GM23338 (cell line): Measurements from ENCODE around the gene ARHGAP10. TPM values are rescaled to one million over a fixed set of nuclear protein-coding genes. Genes with fewer than 3 reads are reported as not detected.

ENCODE experiments used
- ATAC-seq: fragments of 200-7000 bp; cut with Tn5 transposase; 3 replicates; pipeline ENCODE4 v1.9.1; 2020
- DNase-seq: peaks from one replicate; pipeline ENCODE4 v3.0.0-alpha.2; 2015; ENCODE audit warnings: low spot score
- H2AFZ ChIP-seq: fragments of 200-600 bp; sonication (generic); 2 replicates; pipeline ENCODE4 v1.8.0; 2016; ENCODE audit warnings: antibody characterized with exemption, mild to moderate bottlenecking, moderate library complexity
- H3F3A ChIP-seq: fragments of 200-600 bp; sonication (generic); replicated peaks from 2 replicates; pipeline ENCODE4 v1.8.0; 2017; ENCODE audit warnings: antibody characterized with exemption, mixed run types, low read depth
- H3K27ac ChIP-seq: fragments of 200-600 bp; sonication (generic); 2 replicates; pipeline ENCODE4 v1.6.1; 2016; ENCODE audit warnings: low read depth
- H3K27me3 ChIP-seq: fragments of 200-600 bp; sonication (generic); 2 replicates; pipeline ENCODE4 v1.8.0; 2016; ENCODE audit warnings: mild to moderate bottlenecking, mixed run types, moderate library complexity; ENCODE audit not compliant: insufficient read depth
- H3K36me3 ChIP-seq: fragments of 200-600 bp; sonication (generic); 2 replicates; pipeline ENCODE4 v1.8.0; 2016; ENCODE audit warnings: mild to moderate bottlenecking; ENCODE audit not compliant: insufficient read depth
- H3K4me1 ChIP-seq: fragments of 200-600 bp; sonication (generic); 2 replicates; pipeline ENCODE4 v1.8.0; 2016; ENCODE audit warnings: mild to moderate bottlenecking, moderate library complexity; ENCODE audit not compliant: insufficient read depth
- H3K4me2 ChIP-seq: fragments of 200-600 bp; sonication (generic); 2 replicates; pipeline ENCODE4 v1.7.1; 2017; ENCODE audit warnings: mixed run types
- H3K4me3 ChIP-seq: fragments of 200-600 bp; sonication (generic); 2 replicates; pipeline ENCODE4 v1.6.1; 2016; ENCODE audit warnings: mixed run types
- H3K79me2 ChIP-seq: fragments of 200-600 bp; sonication (generic); replicated peaks from 2 replicates; pipeline ENCODE4 v1.8.0; 2017; ENCODE audit warnings: mild to moderate bottlenecking; ENCODE audit not compliant: insufficient read depth
- H3K9me2 ChIP-seq: fragments of 200-600 bp; sonication (generic); 2 replicates; pipeline ENCODE4 v1.8.0; 2017; ENCODE audit not compliant: insufficient read depth
- H4K20me1 ChIP-seq: fragments of 200-600 bp; sonication (generic); replicated peaks from 2 replicates; pipeline ENCODE4 v1.8.0; 2017; ENCODE audit warnings: mild to moderate bottlenecking; ENCODE audit not compliant: insufficient read depth
- H3K27ac Mint-ChIP-seq: 2 replicates; pipeline ENCODE4 v1.8.0; 2020; ENCODE audit warnings: inconsistent platforms, mild to moderate bottlenecking, moderate library complexity, mixed read lengths
- H3K27me3 Mint-ChIP-seq: 3 replicates; pipeline ENCODE4 v1.8.0; 2022; ENCODE audit warnings: low read depth, mild to moderate bottlenecking, moderate library complexity, mixed read lengths, inconsistent platforms; ENCODE audit not compliant: insufficient read depth, poor library complexity
- H3K36me3 Mint-ChIP-seq: 3 replicates; pipeline ENCODE4 v1.8.0; 2021; ENCODE audit warnings: low read depth, mild to moderate bottlenecking, inconsistent platforms, moderate library complexity, mixed read lengths
- H3K4me1 Mint-ChIP-seq: 3 replicates; pipeline ENCODE4 v1.8.0; 2020; ENCODE audit warnings: mild to moderate bottlenecking, inconsistent platforms, mixed read lengths
- H3K4me3 Mint-ChIP-seq: 3 replicates; pipeline ENCODE4 v1.8.0; 2021; ENCODE audit warnings: moderate library complexity, mild to moderate bottlenecking, inconsistent platforms, mixed read lengths
- H3K9me3 Mint-ChIP-seq: 3 replicates; pipeline ENCODE4 v1.8.0; 2020; ENCODE audit warnings: moderate library complexity, mild to moderate bottlenecking, inconsistent platforms, mixed read lengths
- CREB1 ChIP-seq: fragments of 250-450 bp; sonication (Bioruptor Pico); IDR thresholded peaks from 2 replicates; pipeline ENCODE4 v1.5.0; 2020; ENCODE audit warnings: low read depth, mild to moderate bottlenecking, moderate library complexity
- CTCF ChIP-seq, 2 experiments: fragments of 200-600 bp in 1 of 2; sonication (generic) in 1 of 2; conservative IDR thresholded peaks; 2 replicates each; pipeline versions ENCODE4 v1.5.1 to v1.6.1; 2016 to 2017; ENCODE audit warnings: antibody characterized with exemption in 2 of 2, low read depth in 2 of 2, mild to moderate bottlenecking in 2 of 2, moderate library complexity in 1 of 2
- NANOG ChIP-seq: IDR thresholded peaks from 2 replicates; pipeline ENCODE4 v1.6.1; 2016; ENCODE audit warnings: antibody characterized with exemption, borderline replicate concordance
- STAT1 ChIP-seq: IDR thresholded peaks from one replicate; pipeline ENCODE4 v1.6.1; 2016; ENCODE audit warnings: antibody characterized with exemption; ENCODE audit not compliant: unreplicated experiment
- ZNF331 ChIP-seq: fragments of 250-450 bp; sonication (Bioruptor Pico); IDR thresholded peaks from 2 replicates; pipeline ENCODE4 v1.5.0; 2020; ENCODE audit warnings: low read depth, mild to moderate bottlenecking, moderate library complexity
- polyA plus RNA-seq: library from polyadenylated mRNA; unstranded; fragments of >200 nt; fragmentation: Nextera tagmentation; extraction: Ambion mirVana; gene quantifications from 2 replicates; pipeline ENCODE4 v1.2.1, GENCODE V29; 2016
- total RNA-seq: library from RNA; depleted of rRNA; stranded (reverse); fragments of >200 nt; shearing (Covaris generic); gene quantifications from 2 replicates; pipeline ENCODE4 v1.2.3, GENCODE V29; 2014
- TF ChIP-seq, protein P1 (sequence below): fragments of 250-450 bp; sonication (Bioruptor Pico); IDR thresholded peaks from 2 replicates; pipeline ENCODE4 v1.5.0; 2020; ENCODE audit warnings: mild to moderate bottlenecking, moderate library complexity

ARHGAP10 gene
- total and polyA plus RNA-seq, 2 experiments from 2014 or later = 5.1 to 6.3 TPM

DNA sequence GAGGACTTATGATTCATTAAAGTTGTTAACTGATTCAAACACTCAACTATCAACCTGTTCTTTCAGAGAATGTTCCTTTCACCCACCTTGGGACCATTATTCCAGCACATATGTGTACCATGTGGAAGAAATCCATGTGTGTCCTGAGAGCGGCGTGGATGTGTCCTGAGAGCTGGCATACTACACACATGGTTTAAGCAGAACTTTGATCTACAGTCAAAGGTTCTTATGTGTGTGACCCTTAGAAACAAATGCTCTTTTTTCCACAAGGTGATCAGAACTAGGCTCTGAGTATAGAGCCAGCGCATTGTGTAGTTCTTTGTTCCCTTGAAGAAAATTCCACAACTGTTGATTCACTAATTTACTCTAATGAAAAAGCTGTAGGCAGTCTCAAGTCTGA, 378.3 kb downstream of the ARHGAP10 start:
- no peaks in the 10 kb centered on the region for H3K36me3 ChIP-seq
- no peaks in the 10 kb centered on the region for H3K27me3 ChIP-seq
- H4K20me1 ChIP-seq = no peaks in the 10 kb centered on the region
- DNase-seq (no peak), ATAC-seq (no peak)
- H3K36me3 Mint-ChIP-seq = no peaks in the 10 kb centered on the region; the same call in 1 of the 3 replicates
- H3K27ac Mint-ChIP-seq = no peak overlapping the region
- H3K4me3 Mint-ChIP-seq = no peak overlapping the region
- no peak for TF ChIP-seq CREB1 (CRISPR knock-in tag)
- TF ChIP-seq STAT1 = no peak
- TF ChIP-seq, protein P1, sequence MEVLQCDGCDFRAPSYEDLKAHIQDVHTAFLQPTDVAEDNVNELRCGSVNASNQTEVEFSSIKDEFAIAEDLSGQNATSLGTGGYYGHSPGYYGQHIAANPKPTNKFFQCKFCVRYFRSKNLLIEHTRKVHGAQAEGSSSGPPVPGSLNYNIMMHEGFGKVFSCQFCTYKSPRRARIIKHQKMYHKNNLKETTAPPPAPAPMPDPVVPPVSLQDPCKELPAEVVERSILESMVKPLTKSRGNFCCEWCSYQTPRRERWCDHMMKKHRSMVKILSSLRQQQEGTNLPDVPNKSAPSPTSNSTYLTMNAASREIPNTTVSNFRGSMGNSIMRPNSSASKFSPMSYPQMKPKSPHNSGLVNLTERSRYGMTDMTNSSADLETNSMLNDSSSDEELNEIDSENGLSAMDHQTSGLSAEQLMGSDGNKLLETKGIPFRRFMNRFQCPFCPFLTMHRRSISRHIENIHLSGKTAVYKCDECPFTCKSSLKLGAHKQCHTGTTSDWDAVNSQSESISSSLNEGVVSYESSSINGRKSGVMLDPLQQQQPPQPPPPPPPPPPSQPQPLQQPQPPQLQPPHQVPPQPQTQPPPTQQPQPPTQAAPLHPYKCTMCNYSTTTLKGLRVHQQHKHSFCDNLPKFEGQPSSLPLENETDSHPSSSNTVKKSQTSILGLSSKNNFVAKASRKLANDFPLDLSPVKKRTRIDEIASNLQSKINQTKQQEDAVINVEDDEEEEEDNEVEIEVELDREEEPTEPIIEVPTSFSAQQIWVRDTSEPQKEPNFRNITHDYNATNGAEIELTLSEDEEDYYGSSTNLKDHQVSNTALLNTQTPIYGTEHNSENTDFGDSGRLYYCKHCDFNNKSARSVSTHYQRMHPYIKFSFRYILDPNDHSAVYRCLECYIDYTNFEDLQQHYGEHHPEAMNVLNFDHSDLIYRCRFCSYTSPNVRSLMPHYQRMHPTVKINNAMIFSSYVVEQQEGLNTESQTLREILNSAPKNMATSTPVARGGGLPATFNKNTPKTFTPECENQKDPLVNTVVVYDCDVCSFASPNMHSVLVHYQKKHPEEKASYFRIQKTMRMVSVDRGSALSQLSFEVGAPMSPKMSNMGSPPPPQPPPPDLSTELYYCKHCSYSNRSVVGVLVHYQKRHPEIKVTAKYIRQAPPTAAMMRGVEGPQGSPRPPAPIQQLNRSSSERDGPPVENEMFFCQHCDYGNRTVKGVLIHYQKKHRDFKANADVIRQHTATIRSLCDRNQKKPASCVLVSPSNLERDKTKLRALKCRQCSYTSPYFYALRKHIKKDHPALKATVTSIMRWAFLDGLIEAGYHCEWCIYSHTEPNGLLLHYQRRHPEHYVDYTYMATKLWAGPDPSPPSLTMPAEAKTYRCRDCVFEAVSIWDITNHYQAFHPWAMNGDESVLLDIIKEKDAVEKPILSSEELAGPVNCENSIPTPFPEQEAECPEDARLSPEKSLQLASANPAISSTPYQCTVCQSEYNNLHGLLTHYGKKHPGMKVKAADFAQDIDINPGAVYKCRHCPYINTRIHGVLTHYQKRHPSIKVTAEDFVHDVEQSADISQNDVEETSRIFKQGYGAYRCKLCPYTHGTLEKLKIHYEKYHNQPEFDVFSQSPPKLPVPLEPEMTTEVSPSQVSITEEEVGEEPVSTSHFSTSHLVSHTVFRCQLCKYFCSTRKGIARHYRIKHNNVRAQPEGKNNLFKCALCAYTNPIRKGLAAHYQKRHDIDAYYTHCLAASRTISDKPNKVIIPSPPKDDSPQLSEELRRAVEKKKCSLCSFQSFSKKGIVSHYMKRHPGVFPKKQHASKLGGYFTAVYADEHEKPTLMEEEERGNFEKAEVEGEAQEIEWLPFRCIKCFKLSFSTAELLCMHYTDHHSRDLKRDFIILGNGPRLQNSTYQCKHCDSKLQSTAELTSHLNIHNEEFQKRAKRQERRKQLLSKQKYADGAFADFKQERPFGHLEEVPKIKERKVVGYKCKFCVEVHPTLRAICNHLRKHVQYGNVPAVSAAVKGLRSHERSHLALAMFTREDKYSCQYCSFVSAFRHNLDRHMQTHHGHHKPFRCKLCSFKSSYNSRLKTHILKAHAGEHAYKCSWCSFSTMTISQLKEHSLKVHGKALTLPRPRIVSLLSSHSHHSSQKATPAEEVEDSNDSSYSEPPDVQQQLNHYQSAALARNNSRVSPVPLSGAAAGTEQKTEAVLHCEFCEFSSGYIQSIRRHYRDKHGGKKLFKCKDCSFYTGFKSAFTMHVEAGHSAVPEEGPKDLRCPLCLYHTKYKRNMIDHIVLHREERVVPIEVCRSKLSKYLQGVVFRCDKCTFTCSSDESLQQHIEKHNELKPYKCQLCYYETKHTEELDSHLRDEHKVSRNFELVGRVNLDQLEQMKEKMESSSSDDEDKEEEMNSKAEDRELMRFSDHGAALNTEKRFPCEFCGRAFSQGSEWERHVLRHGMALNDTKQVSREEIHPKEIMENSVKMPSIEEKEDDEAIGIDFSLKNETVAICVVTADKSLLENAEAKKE (CRISPR knock-in tag) = no peak
- TF ChIP-seq CTCF (conservative IDR thresholded peaks at IDR 0.05; ENCODE audit: low read depth in 2 of 2) = no peak
- no peak for TF ChIP-seq NANOG
- TF ChIP-seq ZNF331 (CRISPR knock-in tag) = no peak
- peaks cover 8% of the 10 kb centered on the region for H3K9me2 ChIP-seq
- peaks cover 19% of the 10 kb centered on the region for H3K4me1 ChIP-seq
- no peak overlapping the region for H3K27ac ChIP-seq
- peaks cover 4% of the 10 kb centered on the region for H3K27me3 Mint-ChIP-seq
- H3K4me1 Mint-ChIP-seq = peaks cover 20% of the 10 kb centered on the region
- peaks cover 6% of the 10 kb centered on the region; the same call in 2 of the 3 replicates for H3K9me3 Mint-ChIP-seq
- H3F3A ChIP-seq = no peaks in the 10 kb centered on the region
- H2AFZ ChIP-seq = no peak overlapping the region
- no peak overlapping the region for H3K4me3 ChIP-seq
- no peaks in the 10 kb centered on the region for H3K79me2 ChIP-seq
- H3K4me2 ChIP-seq = no peak overlapping the region
